Keratinocyte (primary cell): ENCODE data around the gene MAP3K4. TPM values are rescaled to one million over a fixed set of nuclear protein-coding genes. Genes with fewer than 3 reads are reported as not detected.

Source experiments
- DNase-seq: peaks from one replicate; pipeline ENCODE4 v3.0.0-alpha.2; 2011; ENCODE audit warnings: low read depth, missing footprints, low spot score
- FAIRE-seq: peaks from 2 replicates; lab custom pipeline; 2011; peaks lifted over from hg19 to GRCh38; lab: Jason Lieb, UNC
- H2AFZ ChIP-seq: 2 replicates; pipeline ENCODE4 v1.6.0; 2012; ENCODE audit warnings: low read length, control low read depth, inconsistent platforms; ENCODE audit not compliant: control insufficient read depth
- H3K27ac ChIP-seq: 2 replicates; pipeline ENCODE4 v1.5.1; 2011; ENCODE audit warnings: low read length; ENCODE audit not compliant: control insufficient read depth, insufficient read depth
- H3K27me3 ChIP-seq: 3 replicates; pipeline ENCODE4 v1.6.0; 2011; ENCODE audit warnings: low read length; ENCODE audit not compliant: control insufficient read depth, insufficient read depth; ENCODE audit errors: extremely low read depth
- H3K36me3 ChIP-seq, 2 experiments: 2 replicates in 1 of 2; 3 replicates in 1 of 2; pipeline ENCODE4 v1.5.1; 2011; ENCODE audit warnings: low read length in 2 of 2, mild to moderate bottlenecking in 1 of 2; ENCODE audit not compliant: control insufficient read depth in 2 of 2, insufficient read depth in 2 of 2; ENCODE audit errors: extremely low read depth in 1 of 2
- H3K4me1 ChIP-seq: 3 replicates; pipeline ENCODE4 v1.5.1; 2011; ENCODE audit warnings: low read length; ENCODE audit not compliant: control insufficient read depth, insufficient read depth; ENCODE audit errors: extremely low read depth
- H3K4me2 ChIP-seq: 3 replicates; pipeline ENCODE4 v1.6.0; 2011; ENCODE audit warnings: low read depth, low read length; ENCODE audit not compliant: control insufficient read depth, insufficient read depth; ENCODE audit errors: extremely low read depth
- H3K4me3 ChIP-seq, 3 experiments: fragments of 200-600 bp in 1 of 3; sonication (generic) in 1 of 3; 2 replicates in 2 of 3; 3 replicates in 1 of 3; pipeline ENCODE4 v1.5.1; 2011 to 2016; ENCODE audit warnings: low read length in 3 of 3, mild to moderate bottlenecking in 3 of 3, control low read depth in 2 of 3, inconsistent platforms in 1 of 3, low read depth in 1 of 3, mixed read lengths in 1 of 3, mixed run types in 1 of 3, moderate library complexity in 1 of 3; ENCODE audit not compliant: control insufficient read depth in 2 of 3, insufficient read depth in 2 of 3; ENCODE audit errors: extremely low read depth in 1 of 3
- H3K79me2 ChIP-seq: 2 replicates; pipeline ENCODE4 v1.6.0; 2012; ENCODE audit warnings: low read length; ENCODE audit not compliant: control insufficient read depth, insufficient read depth
- H3K9ac ChIP-seq: 3 replicates; pipeline ENCODE4 v1.6.0; 2011; ENCODE audit warnings: low read length; ENCODE audit not compliant: control insufficient read depth, insufficient read depth; ENCODE audit errors: extremely low read depth
- H3K9me1 ChIP-seq: 3 replicates; pipeline ENCODE4 v1.6.0; 2011; ENCODE audit warnings: low read length; ENCODE audit not compliant: control insufficient read depth, insufficient read depth; ENCODE audit errors: extremely low read depth
- H3K9me3 ChIP-seq: 2 replicates; pipeline ENCODE4 v1.5.1; 2012; ENCODE audit warnings: low read depth, low read length; ENCODE audit not compliant: control insufficient read depth
- H4K20me1 ChIP-seq: 3 replicates; pipeline ENCODE4 v1.6.0; 2011; ENCODE audit warnings: low read length; ENCODE audit not compliant: control insufficient read depth, insufficient read depth; ENCODE audit errors: extremely low read depth
- EZH2 ChIP-seq: IDR thresholded peaks from one replicate; pipeline ENCODE4 v1.6.1; 2012; ENCODE audit warnings: inconsistent platforms, mild to moderate bottlenecking, low read length, moderate library complexity
- dilution Hi-C: fragments of 300-500 bp; cut with MboI; formaldehyde crosslinking; loops from one replicate; pipeline ENCODE4 v1.7.0; 2020; ENCODE audit warnings: low sequenced_read_pairs; ENCODE audit not compliant: extremely low pct_ligation_motif_present
- polyA plus RNA-seq, 5 experiments: library from polyadenylated mRNA; depleted of rRNA in 3 of 5; stranded (reverse) in 3 of 5; stranded (forward) in 1 of 5; unstranded in 1 of 5; fragments of >200 nt; gene quantifications; 1 replicate in 1 of 5; 2 replicates in 3 of 5; 3 replicates in 1 of 5; pipeline versions ENCODE4 v1.2.1 to v1.2.3, GENCODE V29; 2011 to 2012; ENCODE audit warnings: missing spikeins in 2 of 5, low read depth in 1 of 5, low replicate concordance in 1 of 5
- TF ChIP-seq, protein P1 (sequence below), 3 experiments: IDR thresholded peaks in 1 of 3; conservative IDR thresholded peaks in 1 of 3; optimal IDR thresholded peaks in 1 of 3; 2 replicates in 2 of 3; 3 replicates in 1 of 3; pipeline versions ENCODE3 to v1.5.1; 2011; ENCODE audit warnings: low read length in 3 of 3, mild to moderate bottlenecking in 3 of 3, moderate library complexity in 2 of 3, control low read depth in 1 of 3, inconsistent platforms in 1 of 3; ENCODE audit not compliant: insufficient read depth in 2 of 3; ENCODE audit errors: extremely low read depth in 1 of 3

MAP3K4 gene
- polyA plus RNA-seq, 1 donor (not counting 4 experiments of a cell fraction or from before 2014, with no cell fraction given), result 12.8 TPM

DNA sequence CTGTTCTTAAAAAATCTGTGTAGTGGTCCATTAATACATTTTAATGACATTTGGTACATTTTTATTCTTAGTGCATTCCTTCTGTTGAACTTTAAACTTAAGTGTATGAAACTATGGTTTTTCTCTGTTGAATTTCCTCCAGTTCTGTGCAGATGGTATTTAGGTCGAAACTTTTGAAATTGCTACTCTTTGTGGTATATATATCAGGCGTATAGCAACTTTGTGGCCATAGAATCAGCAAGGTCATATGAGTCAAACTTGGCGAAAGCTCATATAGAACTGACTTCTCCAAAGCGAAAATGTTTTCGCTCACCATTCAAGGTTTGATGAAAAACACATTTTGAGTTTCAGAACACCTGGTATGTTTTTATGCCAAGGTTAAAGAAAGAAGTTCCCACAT, 93.7 kb downstream of the MAP3K4 start:
- Histone ChIP-seq H3K36me3 (peaks cover 17 to 34% of the 10 kb centered on the region in 2 experiments), H3K9me3 (no peaks in the 10 kb centered on the region), H3K9me1 (no peaks in the 10 kb centered on the region), H3K27me3 (no peaks in the 10 kb centered on the region), H2AFZ (no peak overlapping the region), H3K27ac (no peak overlapping the region), H3K4me1 (peaks cover under 1% of the 10 kb centered on the region), H3K9ac (no peak overlapping the region), H4K20me1 (no peaks in the 10 kb centered on the region), H3K4me3 (no peak overlapping the region), H3K79me2 (no peaks in the 10 kb centered on the region), H3K4me2 (no peak overlapping the region)
- TF ChIP-seq, protein P1, sequence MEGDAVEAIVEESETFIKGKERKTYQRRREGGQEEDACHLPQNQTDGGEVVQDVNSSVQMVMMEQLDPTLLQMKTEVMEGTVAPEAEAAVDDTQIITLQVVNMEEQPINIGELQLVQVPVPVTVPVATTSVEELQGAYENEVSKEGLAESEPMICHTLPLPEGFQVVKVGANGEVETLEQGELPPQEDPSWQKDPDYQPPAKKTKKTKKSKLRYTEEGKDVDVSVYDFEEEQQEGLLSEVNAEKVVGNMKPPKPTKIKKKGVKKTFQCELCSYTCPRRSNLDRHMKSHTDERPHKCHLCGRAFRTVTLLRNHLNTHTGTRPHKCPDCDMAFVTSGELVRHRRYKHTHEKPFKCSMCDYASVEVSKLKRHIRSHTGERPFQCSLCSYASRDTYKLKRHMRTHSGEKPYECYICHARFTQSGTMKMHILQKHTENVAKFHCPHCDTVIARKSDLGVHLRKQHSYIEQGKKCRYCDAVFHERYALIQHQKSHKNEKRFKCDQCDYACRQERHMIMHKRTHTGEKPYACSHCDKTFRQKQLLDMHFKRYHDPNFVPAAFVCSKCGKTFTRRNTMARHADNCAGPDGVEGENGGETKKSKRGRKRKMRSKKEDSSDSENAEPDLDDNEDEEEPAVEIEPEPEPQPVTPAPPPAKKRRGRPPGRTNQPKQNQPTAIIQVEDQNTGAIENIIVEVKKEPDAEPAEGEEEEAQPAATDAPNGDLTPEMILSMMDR (optimal IDR thresholded peaks at IDR 0.05 in 1 of 3, IDR thresholded peaks at IDR 0.05 in 1 of 3, conservative IDR thresholded peaks at IDR 0.05 in 1 of 3; ENCODE audit: extremely low read depth in 1 of 3, insufficient read depth in 2 of 3, low read length in 3 of 3), result no peak
- no peak for TF ChIP-seq EZH2
- DNase-seq (no peak), FAIRE-seq (no peak)
- dilution Hi-C loops, result no loop called here

DNA sequence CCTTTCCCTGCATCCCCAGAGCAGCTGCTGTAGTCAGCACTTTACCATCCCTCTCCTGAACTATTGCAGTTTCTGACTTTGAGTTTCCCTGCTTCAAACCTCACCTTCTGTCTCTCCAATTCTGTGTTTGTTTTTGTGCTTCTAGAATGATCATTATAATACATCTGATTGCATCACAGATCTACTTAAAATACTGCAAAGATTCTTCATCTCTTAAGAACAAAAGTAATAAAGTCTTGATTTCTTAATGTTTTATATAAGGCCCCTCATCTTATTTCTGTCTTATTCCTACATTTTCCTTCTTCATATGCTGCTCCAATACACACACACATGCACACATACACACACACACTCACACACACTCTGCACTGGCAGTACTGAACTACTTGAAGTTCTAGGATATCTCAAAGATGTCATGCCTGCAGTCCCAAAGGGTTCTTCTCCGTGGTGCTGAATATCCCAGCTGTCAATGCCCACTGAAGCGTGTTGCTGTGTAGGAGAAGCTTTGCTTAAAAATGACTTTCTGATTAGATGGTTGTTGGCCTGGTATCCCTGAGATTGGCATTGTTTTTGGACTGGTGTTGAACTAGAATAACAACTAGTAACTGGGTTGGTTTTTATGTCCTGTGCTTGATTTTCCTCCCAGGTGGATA, 97.2 kb downstream of the MAP3K4 start:
- peak; percentile 41 for FAIRE-seq

More for the DNA sequence above, 97.2 kb downstream of the MAP3K4 start:
- Histone ChIP-seq H3K4me2 (no peak overlapping the region), H3K9ac (no peak overlapping the region), H3K4me3 (no peak overlapping the region), H3K27me3 (no peaks in the 10 kb centered on the region), H4K20me1 (no peaks in the 10 kb centered on the region), H3K79me2 (no peaks in the 10 kb centered on the region), H3K27ac (no peak overlapping the region), H3K9me1 (no peaks in the 10 kb centered on the region), H2AFZ (no peak overlapping the region), H3K4me1 (peaks cover 3% of the 10 kb centered on the region), H3K9me3 (no peaks in the 10 kb centered on the region), H3K36me3 (peaks cover 9 to 17% of the 10 kb centered on the region in 2 experiments)
- dilution Hi-C loops, result no loop called here
- TF ChIP-seq, protein P1 (optimal IDR thresholded peaks at IDR 0.05 in 1 of 3, IDR thresholded peaks at IDR 0.05 in 1 of 3, conservative IDR thresholded peaks at IDR 0.05 in 1 of 3; ENCODE audit: extremely low read depth in 1 of 3, insufficient read depth in 2 of 3, low read length in 3 of 3), result no peak
- no peak for TF ChIP-seq EZH2
- no peak for DNase-seq
